B cell (primary cell): ENCODE results near the gene FCN2. TPM values are rescaled to one million over a fixed set of nuclear protein-coding genes. Genes with fewer than 3 reads are reported as not detected.

Experiments used
- ATAC-seq: fragments of 200-7000 bp; cut with Tn5 transposase; one replicate; pipeline ENCODE4 v1.10.0; 2021; ENCODE audit warnings: low read depth, mild to moderate bottlenecking, moderate number of reproducible peaks, moderate library complexity
- CTCF ChIA-PET: fragments of 350-600 bp; sonication (Branson Sonifier 250); formaldehyde crosslinking; loops from one replicate; lab custom pipeline; 2021; ENCODE audit warnings: antibody characterized with exemption, inconsistent platforms; lab: Charles Lee
- POLR2A ChIA-PET: fragments of 350-600 bp; sonication (Branson Sonifier 250); formaldehyde crosslinking; loops from one replicate; lab custom pipeline; 2021; ENCODE audit warnings: antibody characterized with exemption; lab: Charles Lee
- DNase-seq: peaks from one replicate; pipeline ENCODE4 v3.0.0; 2013
- H2AFZ ChIP-seq: 2 replicates; pipeline ENCODE4 v1.6.1; 2012; ENCODE audit warnings: mild to moderate bottlenecking, low read depth, low read length; ENCODE audit not compliant: insufficient read depth, poor library complexity, severe bottlenecking
- H3K27ac ChIP-seq, 2 donors: 1 replicate in 1 of 2; 2 replicates in 1 of 2; pipeline ENCODE4 v1.5.1; 2012 to 2013; ENCODE audit warnings: low read length in 2 of 2, mild to moderate bottlenecking in 2 of 2, moderate library complexity in 1 of 2
- H3K27me3 ChIP-seq, 4 experiments: fragments of 200-600 bp in 1 of 4; sonication (generic) in 1 of 4; replicated peaks in 1 of 4; 1 replicate in 2 of 4; 2 replicates in 2 of 4; pipeline versions ENCODE4 v1.6.1 to v1.7.0; 2013 to 2016; ENCODE audit warnings: low read length in 3 of 4, mild to moderate bottlenecking in 2 of 4, mixed read lengths in 1 of 4, moderate library complexity in 1 of 4; ENCODE audit not compliant: insufficient read depth in 4 of 4, control insufficient read depth in 3 of 4; ENCODE audit errors: control extremely low read depth in 1 of 4
- H3K36me3 ChIP-seq, 2 experiments: replicated peaks in 1 of 2; 1 replicate in 1 of 2; 2 replicates in 1 of 2; pipeline versions ENCODE4 v1.6.1 to v1.7.1; 2013; ENCODE audit warnings: low read length in 1 of 2; ENCODE audit not compliant: insufficient read depth in 2 of 2, control insufficient read depth in 1 of 2; ENCODE audit errors: control extremely low read depth in 1 of 2, extremely low read depth in 1 of 2
- H3K4me1 ChIP-seq, 2 donors: fragments of 200-600 bp in 1 of 2; sonication (generic) in 1 of 2; 1 replicate in 1 of 2; 2 replicates in 1 of 2; pipeline versions ENCODE4 v1.5.1 to v1.6.1; 2013 to 2017; ENCODE audit warnings: low read length in 2 of 2; ENCODE audit not compliant: control insufficient read depth in 2 of 2, insufficient read depth in 2 of 2
- H3K4me2 ChIP-seq: replicated peaks from 2 replicates; pipeline ENCODE3; 2012; ENCODE audit warnings: mild to moderate bottlenecking, low read depth, low read length; ENCODE audit not compliant: poor library complexity, severe bottlenecking
- H3K4me3 ChIP-seq, 5 experiments: fragments of 200-600 bp in 1 of 5; sonication (generic) in 1 of 5; 1 replicate in 3 of 5; 2 replicates in 2 of 5; pipeline versions ENCODE4 v1.5.1 to v1.7.0; 2011 to 2016; ENCODE audit warnings: low read length in 4 of 5, mild to moderate bottlenecking in 4 of 5, low read depth in 2 of 5, control low read depth in 1 of 5, moderate library complexity in 1 of 5; ENCODE audit not compliant: insufficient read depth in 1 of 5; ENCODE audit errors: control extremely low read depth in 1 of 5, extremely low read depth in 1 of 5
- H3K79me2 ChIP-seq: fragments of 200-600 bp; sonication (generic); one replicate; pipeline ENCODE4 v1.6.0; 2016; ENCODE audit warnings: low read length; ENCODE audit not compliant: control insufficient read depth, insufficient read depth
- H3K9ac ChIP-seq: fragments of 200-600 bp; sonication (generic); 2 replicates; pipeline ENCODE4 v1.6.1; 2017; ENCODE audit warnings: mild to moderate bottlenecking, low read length, moderate library complexity
- H3K9me3 ChIP-seq, 3 donors: one replicate each; pipeline versions ENCODE4 v1.6.1 to v1.7.1; 2013; ENCODE audit warnings: low read length in 2 of 3; ENCODE audit not compliant: control insufficient read depth in 2 of 3, insufficient read depth in 1 of 3; ENCODE audit errors: control extremely low read depth in 1 of 3
- H4K20me1 ChIP-seq: 2 replicates; pipeline ENCODE4 v1.6.0; 2012; ENCODE audit warnings: mild to moderate bottlenecking, low read length; ENCODE audit not compliant: insufficient read depth, control insufficient read depth, poor library complexity, severe bottlenecking
- H3K27ac Mint-ChIP-seq: one replicate; pipeline ENCODE4 v1.8.0; 2021; ENCODE audit warnings: mixed read lengths
- H3K27me3 Mint-ChIP-seq: one replicate; pipeline ENCODE4 v1.8.0; 2021; ENCODE audit warnings: mixed read lengths
- H3K4me1 Mint-ChIP-seq: one replicate; pipeline ENCODE4 v1.8.0; 2021; ENCODE audit warnings: mixed read lengths
- H3K4me3 Mint-ChIP-seq: one replicate; pipeline ENCODE4 v1.8.0; 2021; ENCODE audit warnings: mixed read lengths
- H3K9me3 Mint-ChIP-seq: one replicate; pipeline ENCODE4 v1.8.0; 2022; ENCODE audit warnings: mixed read lengths; ENCODE audit not compliant: insufficient read depth
- CTCF ChIP-seq: fragments of 200-600 bp; IDR thresholded peaks from one replicate; pipeline ENCODE4 v1.8.0; 2022; ENCODE audit warnings: antibody characterized with exemption, mild to moderate bottlenecking
- EZH2 ChIP-seq: IDR thresholded peaks from 2 replicates; pipeline ENCODE4 v1.6.1; 2012; ENCODE audit warnings: borderline replicate concordance, low read depth, mild to moderate bottlenecking, moderate library complexity, low read length; ENCODE audit not compliant: insufficient read depth, poor library complexity, severe bottlenecking
- WGBS: methylation state at CpG from one replicate; pipeline ENCODE4 v1.1.5; 2013; ENCODE audit warnings: missing lambda C conversion rate; ENCODE audit not compliant: insufficient coverage; 5-methylcytosine and 5-hydroxymethylcytosine counted together
- intact Hi-C: fragments of 100-400 bp; cut with micrococcal nuclease; formaldehyde crosslinking; loops from one replicate; pipeline ENCODE4 v1.10.0; 2022
- polyA plus RNA-seq: library from polyadenylated mRNA; depleted of rRNA; stranded (reverse); fragments of >200 nt; gene quantifications from 2 replicates; pipeline ENCODE4 v1.2.3, GENCODE V29; 2012
- total RNA-seq, 2 donors: library from RNA; stranded (reverse); fragments of 120-200 nt in 1 of 2; gene quantifications; 1 replicate in 1 of 2; 2 replicates in 1 of 2; pipeline versions ENCODE4 v1.2.3 to v1.2.4, GENCODE V29; 2013 to 2022

Gene FCN2
- total and polyA plus RNA-seq, 2 donors (not counting 1 experiment from before 2014, with no cell fraction given) = not detected

- DNase-seq (no peak), ATAC-seq (no peak)
- ChIA-PET POLR2A (no interaction called here), CTCF (no interaction called here)
- WGBS = 0% methylated on average over 1 of the region's 2 CpGs
- H4K20me1 ChIP-seq = no peaks in the 10 kb centered on the region
- no peak overlapping the region for H3K27ac ChIP-seq
- TF ChIP-seq EZH2 (no peak), CTCF (no peak)
- no peak overlapping the region for H3K9ac ChIP-seq
- Mint-ChIP-seq H3K4me3 (no peak overlapping the region), H3K9me3 (peaks cover 8% of the 10 kb centered on the region), H3K27me3 (peaks cover 28% of the 10 kb centered on the region), H3K27ac (no peak overlapping the region), H3K4me1 (no peaks in the 10 kb centered on the region)
- no peaks in the 10 kb centered on the region for H3K79me2 ChIP-seq
- peaks cover 0 to 10% (median 5%) of the 10 kb centered on the region in 4 experiments for H3K27me3 ChIP-seq
- no peak overlapping the region for H3K4me3 ChIP-seq
- no peak overlapping the region for H2AFZ ChIP-seq
- no peak overlapping the region for H3K4me2 ChIP-seq
- intact Hi-C loops = no loop called here
- peaks cover 0 to 16% (median 15%) of the 10 kb centered on the region in 3 donors for H3K9me3 ChIP-seq
- no peaks in the 10 kb centered on the region for H3K4me1 ChIP-seq
- H3K36me3 ChIP-seq = no peaks in the 10 kb centered on the region
Observed at GRCh38 chr9:134898319-134898718, 17.7 kb downstream of the FCN2 start.

GRCh38 chr9:134899168-134899567 is 18.6 kb downstream of the FCN2 start:
- Histone ChIP-seq H3K36me3 (no peaks in the 10 kb centered on the region), H3K4me3 (no peak overlapping the region), H4K20me1 (no peaks in the 10 kb centered on the region), H3K27me3 (peaks cover 0 to 10% (median 5%) of the 10 kb centered on the region in 4 experiments), H2AFZ (no peak overlapping the region), H3K79me2 (no peaks in the 10 kb centered on the region), H3K4me1 (no peaks in the 10 kb centered on the region), H3K27ac (no peak overlapping the region), H3K9ac (no peak overlapping the region), H3K9me3 (peaks cover 0 to 15% (median 15%) of the 10 kb centered on the region in 3 donors), H3K4me2 (no peak overlapping the region)
- ChIA-PET CTCF (no interaction called here), POLR2A (no interaction called here)
- Mint-ChIP-seq H3K27ac (no peak overlapping the region), H3K27me3 (peaks cover 30% of the 10 kb centered on the region), H3K4me3 (no peak overlapping the region), H3K4me1 (no peaks in the 10 kb centered on the region), H3K9me3 (peaks cover 8% of the 10 kb centered on the region)
- 100% methylated on average over 1 of the region's 3 CpGs for WGBS
- TF ChIP-seq CTCF (no peak), EZH2 (no peak)
- ATAC-seq (no peak), DNase-seq (no peak)
- intact Hi-C loops = no loop called here
